Ishikawa (cell line): Measurements from ENCODE around the gene CCK.

Experiments used
- CEBPB ChIP-seq: IDR thresholded peaks from 2 replicates; pipeline ENCODE4 v1.6.1; 2012
- CREB1 ChIP-seq: IDR thresholded peaks from 2 replicates; pipeline ENCODE4 v1.6.1; 2012; ENCODE audit warnings: low read depth
- EGR1 ChIP-seq: IDR thresholded peaks from 2 replicates; pipeline ENCODE4 v1.6.1; 2012
- EP300 ChIP-seq: IDR thresholded peaks from 2 replicates; pipeline ENCODE4 v1.6.1; 2012; ENCODE audit warnings: borderline replicate concordance
- FOXM1 ChIP-seq: IDR thresholded peaks from 2 replicates; pipeline ENCODE4 v1.6.1; 2012; ENCODE audit warnings: low read depth, borderline replicate concordance
- MAX ChIP-seq: IDR thresholded peaks from 2 replicates; pipeline ENCODE4 v1.6.1; 2012
- NFIC ChIP-seq: IDR thresholded peaks from 2 replicates; pipeline ENCODE4 v1.6.1; 2012
- RAD21 ChIP-seq: IDR thresholded peaks from 2 replicates; pipeline ENCODE4 v1.6.1; 2012; ENCODE audit warnings: low read depth
- REST ChIP-seq: IDR thresholded peaks from 2 replicates; pipeline ENCODE4 v1.6.1; 2012; ENCODE audit warnings: low read depth, mild to moderate bottlenecking
- TAF1 ChIP-seq: IDR thresholded peaks from 2 replicates; pipeline ENCODE4 v1.6.1; 2012; ENCODE audit warnings: low read depth, mild to moderate bottlenecking
- TCF12 ChIP-seq: IDR thresholded peaks from 2 replicates; pipeline ENCODE4 v1.6.1; 2012; ENCODE audit warnings: low read depth
- TEAD4 ChIP-seq: IDR thresholded peaks from 2 replicates; pipeline ENCODE4 v1.6.1; 2012
- USF1 ChIP-seq: IDR thresholded peaks from 2 replicates; pipeline ENCODE4 v1.6.1; 2012
- YY1 ChIP-seq: IDR thresholded peaks from 2 replicates; pipeline ENCODE4 v1.6.1; 2012; ENCODE audit warnings: low read depth
- ZBTB7A ChIP-seq: IDR thresholded peaks from 2 replicates; pipeline ENCODE4 v1.6.1; 2012; ENCODE audit warnings: low read depth

Gene CCK

GRCh38 chr3:42264399-42265058 is 1.5 kb downstream of the CCK start:
- TF ChIP-seq REST (peak; percentile 65), TEAD4 (peak; percentile 52; the same call in 1 of the 2 replicates), FOXM1 (no peak), MAX (peak; percentile 95), CEBPB (no peak), EGR1 (0 out of 2 replicates have a peak, but pooled peaks have one; percentile 41)

- TF ChIP-seq TCF12 (no peak), USF1 (no peak), CREB1 (no peak), EGR1 (no peak), EP300 (no peak)
These were observed 2.3 kb downstream of the CCK start for GRCh38 chr3:42263354-42264346.

GRCh38 chr3:42262525-42262924 is 3.5 kb downstream of the CCK start:
- TF ChIP-seq TAF1 (no peak), YY1 (no peak), NFIC (no peak), ZBTB7A (no peak), CEBPB (no peak), RAD21 (no peak), REST (no peak), TCF12 (no peak), FOXM1 (no peak)

- TF ChIP-seq CREB1 (no peak), USF1 (no peak), TAF1 (no peak), FOXM1 (no peak), NFIC (no peak)
These were observed 9.0 kb downstream of the CCK start for GRCh38 chr3:42257007-42257406.

- TF ChIP-seq TEAD4: peak; percentile 5; the same call in 1 of the 2 replicates
- no peak for TF ChIP-seq EP300
These were observed 9.7 kb downstream of the CCK start for GRCh38 chr3:42256135-42256819.

GRCh38 chr3:42254566-42254965 is 11.4 kb downstream of the CCK start:
- TF ChIP-seq REST: no peak
- TF ChIP-seq USF1: no peak
- TF ChIP-seq YY1: no peak
- no peak for TF ChIP-seq EP300
- no peak for TF ChIP-seq FOXM1
- TF ChIP-seq NFIC: no peak
- no peak for TF ChIP-seq CEBPB
